SH-SY5Y (cell line): ENCODE results near the gene PDE9A.

Source experiments
- GATA2 ChIP-seq: IDR thresholded peaks from 2 replicates; pipeline ENCODE4 v1.6.1; 2011; ENCODE audit warnings: mild to moderate bottlenecking, low read depth, low read length
- GATA3 ChIP-seq: IDR thresholded peaks from 2 replicates; pipeline ENCODE4 v1.6.1; 2011; ENCODE audit warnings: low read depth, mild to moderate bottlenecking, low read length, moderate library complexity

GRCh38 chr21:42722153-42722552, 68.7 kb downstream of the PDE9A start:
- TF ChIP-seq GATA2 (no peak), GATA3 (no peak)
